ENCODE data around the gene PDHX.
A peak's percentile ranks its signal among the peaks of the same experiment; 100 is the strongest.
"Not testable (repeated sequence)": the region's sequence is repeated elsewhere in the genome, so short reads cannot be mapped to it uniquely, and the experiment has no call there.

Gene PDHX

GRCh38 chr11:34893416-34893815 is 23.0 kb upstream of the PDHX start:
- H3K4me3 ChIP-seq (ENCODE audit: low read depth, low read length): no peak overlapping the region
- no peak overlapping the region for H3K9ac ChIP-seq (ENCODE audit: low read length)
- no peaks in the 10 kb centered on the region for H3K4me1 ChIP-seq (ENCODE audit: control insufficient read depth, insufficient read depth, low read length)
- no peak overlapping the region for H3K27ac ChIP-seq (ENCODE audit: low read depth, low read length)
- peaks cover 17% of the 10 kb centered on the region for H3K9me3 ChIP-seq (ENCODE audit: control insufficient read depth, insufficient read depth, low read depth, low read length)
- no peaks in the 10 kb centered on the region for H3K27me3 ChIP-seq (ENCODE audit: control insufficient read depth, insufficient read depth, low read length)
- H3K36me3 ChIP-seq (ENCODE audit: control insufficient read depth, insufficient read depth, low read length): no peaks in the 10 kb centered on the region; the same call in none of the 2 replicates

- not testable (repeated sequence) for H3K4me3 ChIP-seq (ENCODE audit: low read depth, low read length); H3K9ac ChIP-seq (ENCODE audit: low read length); H3K27me3 ChIP-seq (ENCODE audit: control insufficient read depth, insufficient read depth, low read length); H3K4me1 ChIP-seq (ENCODE audit: control insufficient read depth, insufficient read depth, low read length); H3K27ac ChIP-seq (ENCODE audit: low read depth, low read length); H3K36me3 ChIP-seq (ENCODE audit: control insufficient read depth, insufficient read depth, low read length)
- H3K9me3 ChIP-seq (ENCODE audit: control insufficient read depth, insufficient read depth, low read depth, low read length): peaks cover 41% of the 10 kb centered on the region
Observed at GRCh38 chr11:34896191-34896590, 20.2 kb upstream of the PDHX start.

DNA sequence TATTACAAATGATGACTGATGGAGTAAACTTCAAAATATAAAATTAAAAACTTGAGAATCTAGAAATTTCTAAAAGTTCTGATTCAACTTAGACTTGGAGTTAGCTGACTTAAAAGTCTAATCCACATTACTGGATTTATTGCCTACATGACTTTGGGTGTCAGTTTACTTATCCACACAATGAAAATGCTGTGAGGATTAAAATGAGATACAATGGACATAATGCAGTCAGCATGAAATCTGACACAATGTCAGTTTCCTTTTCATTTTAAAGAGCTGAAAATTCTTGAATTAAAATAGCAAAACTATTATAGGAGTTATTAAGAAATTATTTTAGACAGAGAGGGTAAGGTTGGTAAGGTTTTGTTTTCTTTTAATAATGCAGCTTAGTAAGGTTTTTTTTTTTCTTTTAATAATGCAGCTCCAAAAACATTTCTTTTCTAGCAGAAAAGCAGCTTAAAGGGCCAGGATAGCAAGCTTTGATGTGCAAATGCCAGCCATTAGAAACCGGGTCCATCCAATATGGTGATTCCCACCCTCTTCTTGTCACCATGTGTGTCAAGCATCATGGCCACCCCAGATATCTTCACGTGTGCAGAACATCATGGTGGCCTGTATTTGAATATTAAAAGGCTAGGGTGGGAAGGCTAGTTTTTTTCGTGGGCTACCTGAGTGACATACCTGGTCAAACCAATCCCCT is 19.1 kb upstream of the PDHX start:
- no peak overlapping the region for H3K4me3 ChIP-seq (ENCODE audit: low read depth, low read length)
- H3K4me1 ChIP-seq (ENCODE audit: control insufficient read depth, insufficient read depth, low read length): no peaks in the 10 kb centered on the region
- no peak overlapping the region for H3K27ac ChIP-seq (ENCODE audit: low read depth, low read length)
- H3K36me3 ChIP-seq (ENCODE audit: control insufficient read depth, insufficient read depth, low read length): peaks cover 4% of the 10 kb centered on the region; the same call in 1 of the 2 replicates
- H3K27me3 ChIP-seq (ENCODE audit: control insufficient read depth, insufficient read depth, low read length): no peaks in the 10 kb centered on the region
- no peak overlapping the region for H3K9ac ChIP-seq (ENCODE audit: low read length)
- H3K9me3 ChIP-seq (ENCODE audit: control insufficient read depth, insufficient read depth, low read depth, low read length): peaks cover 52% of the 10 kb centered on the region

DNA sequence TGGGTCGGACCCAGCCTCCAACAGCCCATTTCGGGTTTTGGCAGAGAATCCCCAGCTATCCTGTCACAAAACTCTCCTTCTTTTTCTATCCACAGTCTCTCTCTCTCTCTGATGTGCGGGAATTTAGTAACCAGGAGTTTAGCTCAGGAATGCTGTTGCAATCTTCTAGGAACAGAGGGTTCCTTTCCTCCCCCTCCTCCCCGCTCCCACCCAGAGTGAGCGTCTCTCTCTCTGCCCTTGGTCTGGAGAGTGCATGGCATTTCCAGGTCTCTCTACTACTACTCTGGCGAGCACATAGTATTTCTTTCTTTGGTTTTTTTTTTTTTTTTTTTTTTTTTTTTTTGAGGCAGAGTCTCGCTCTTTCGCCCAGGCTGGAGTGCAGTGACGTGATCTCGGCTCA is 17.9 kb upstream of the PDHX start:
- H3K4me1 ChIP-seq (ENCODE audit: control insufficient read depth, insufficient read depth, low read length): no peaks in the 10 kb centered on the region
- H3K9me3 ChIP-seq (ENCODE audit: control insufficient read depth, insufficient read depth, low read depth, low read length): peaks cover 61% of the 10 kb centered on the region
- H3K9ac ChIP-seq (ENCODE audit: low read length): no peak overlapping the region
- no peak overlapping the region for H3K4me3 ChIP-seq (ENCODE audit: low read depth, low read length)
- H3K27ac ChIP-seq (ENCODE audit: low read depth, low read length): no peak overlapping the region
- H3K27me3 ChIP-seq (ENCODE audit: control insufficient read depth, insufficient read depth, low read length): no peaks in the 10 kb centered on the region
- H3K36me3 ChIP-seq (ENCODE audit: control insufficient read depth, insufficient read depth, low read length): peaks cover 12% of the 10 kb centered on the region

- H3K9me3 ChIP-seq (ENCODE audit: control insufficient read depth, insufficient read depth, low read depth, low read length): peaks cover 66% of the 10 kb centered on the region
- H3K9ac ChIP-seq (ENCODE audit: low read length): no peak overlapping the region
- H3K36me3 ChIP-seq (ENCODE audit: control insufficient read depth, insufficient read depth, low read length): peaks cover 15% of the 10 kb centered on the region
- H3K4me1 ChIP-seq (ENCODE audit: control insufficient read depth, insufficient read depth, low read length): no peaks in the 10 kb centered on the region
- H3K27ac ChIP-seq (ENCODE audit: low read depth, low read length): no peak overlapping the region
- H3K4me3 ChIP-seq (ENCODE audit: low read depth, low read length): no peak overlapping the region
- H3K27me3 ChIP-seq (ENCODE audit: control insufficient read depth, insufficient read depth, low read length): no peaks in the 10 kb centered on the region
Observed at GRCh38 chr11:34899633-34900016, 16.8 kb upstream of the PDHX start.

DNA sequence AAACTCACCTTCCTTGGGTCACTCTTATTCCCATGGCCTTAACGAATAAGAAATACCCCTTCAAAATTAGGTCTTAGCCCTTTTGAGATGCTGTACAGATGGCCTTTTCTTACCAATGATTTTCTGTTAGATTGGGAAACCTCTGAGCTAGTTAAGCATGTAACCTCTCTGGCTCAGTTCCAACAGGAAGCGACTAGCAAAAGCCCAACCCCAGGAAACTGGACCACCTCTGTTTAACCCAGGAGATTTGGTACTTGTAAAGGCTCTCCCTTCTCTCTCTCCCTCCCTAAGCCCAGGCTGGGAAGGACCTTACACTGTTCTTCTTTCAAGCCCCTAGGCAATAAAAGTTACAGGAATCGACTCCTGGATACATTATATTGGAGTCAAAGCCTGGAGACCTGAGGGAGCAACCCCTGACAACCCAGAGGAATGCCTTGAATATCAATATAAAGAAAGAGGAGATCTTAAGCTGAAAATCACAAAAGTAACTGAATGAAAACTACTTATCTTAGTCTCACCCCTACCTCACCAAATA is 11.9 kb upstream of the PDHX start:
- no peak overlapping the region for H3K27ac ChIP-seq (ENCODE audit: low read depth, low read length)
- H3K27me3 ChIP-seq (ENCODE audit: control insufficient read depth, insufficient read depth, low read length): no peaks in the 10 kb centered on the region
- H3K9ac ChIP-seq (ENCODE audit: low read length): no peak overlapping the region
- peaks cover 20% of the 10 kb centered on the region for H3K36me3 ChIP-seq (ENCODE audit: control insufficient read depth, insufficient read depth, low read length)
- H3K9me3 ChIP-seq (ENCODE audit: control insufficient read depth, insufficient read depth, low read depth, low read length): peaks cover 42% of the 10 kb centered on the region
- H3K4me1 ChIP-seq (ENCODE audit: control insufficient read depth, insufficient read depth, low read length): peaks cover 26% of the 10 kb centered on the region
- H3K4me3 ChIP-seq (ENCODE audit: low read depth, low read length): no peak overlapping the region

GRCh38 chr11:34905666-34906065 is 10.8 kb upstream of the PDHX start:
- peaks cover 34% of the 10 kb centered on the region for H3K4me1 ChIP-seq (ENCODE audit: control insufficient read depth, insufficient read depth, low read length)

GRCh38 chr11:34907934-34908593 is 8.4 kb upstream of the PDHX start:
- Histone ChIP-seq H3K9me3 (ENCODE audit: control insufficient read depth, insufficient read depth, low read depth, low read length) (peaks cover 8% of the 10 kb centered on the region), H3K9ac (ENCODE audit: low read length) (peak overlapping the region; percentile 11), H3K36me3 (ENCODE audit: control insufficient read depth, insufficient read depth, low read length) (peaks cover 13% of the 10 kb centered on the region; the same call in 1 of the 2 replicates), H3K27ac (ENCODE audit: low read depth, low read length) (0 out of 2 replicates have a peak overlapping the region, but pooled peaks have one; percentile 54), H3K4me1 (ENCODE audit: control insufficient read depth, insufficient read depth, low read length) (peaks cover 34% of the 10 kb centered on the region), H3K27me3 (ENCODE audit: control insufficient read depth, insufficient read depth, low read length) (no peaks in the 10 kb centered on the region), H3K4me3 (ENCODE audit: low read depth, low read length) (no peak overlapping the region)

More at GRCh38 chr11:34905666-34906065, 10.8 kb upstream of the PDHX start:
- no peaks in the 10 kb centered on the region for H3K27me3 ChIP-seq (ENCODE audit: control insufficient read depth, insufficient read depth, low read length)
- H3K27ac ChIP-seq (ENCODE audit: low read depth, low read length): no peak overlapping the region
- H3K4me3 ChIP-seq (ENCODE audit: low read depth, low read length): no peak overlapping the region
- no peak overlapping the region for H3K9ac ChIP-seq (ENCODE audit: low read length)
- peaks cover 31% of the 10 kb centered on the region for H3K9me3 ChIP-seq (ENCODE audit: control insufficient read depth, insufficient read depth, low read depth, low read length)
- peaks cover 20% of the 10 kb centered on the region for H3K36me3 ChIP-seq (ENCODE audit: control insufficient read depth, insufficient read depth, low read length)

GRCh38 chr11:34909415-34909814 is 7.0 kb upstream of the PDHX start:
- Histone ChIP-seq H3K9me3 (ENCODE audit: control insufficient read depth, insufficient read depth, low read depth, low read length) (no peaks in the 10 kb centered on the region), H3K4me3 (ENCODE audit: low read depth, low read length) (no peak overlapping the region), H3K36me3 (ENCODE audit: control insufficient read depth, insufficient read depth, low read length) (peaks cover 15% of the 10 kb centered on the region; the same call in 1 of the 2 replicates), H3K27me3 (ENCODE audit: control insufficient read depth, insufficient read depth, low read length) (no peaks in the 10 kb centered on the region), H3K9ac (ENCODE audit: low read length) (no peak overlapping the region), H3K4me1 (ENCODE audit: control insufficient read depth, insufficient read depth, low read length) (peaks cover 34% of the 10 kb centered on the region), H3K27ac (ENCODE audit: low read depth, low read length) (no peak overlapping the region)

DNA sequence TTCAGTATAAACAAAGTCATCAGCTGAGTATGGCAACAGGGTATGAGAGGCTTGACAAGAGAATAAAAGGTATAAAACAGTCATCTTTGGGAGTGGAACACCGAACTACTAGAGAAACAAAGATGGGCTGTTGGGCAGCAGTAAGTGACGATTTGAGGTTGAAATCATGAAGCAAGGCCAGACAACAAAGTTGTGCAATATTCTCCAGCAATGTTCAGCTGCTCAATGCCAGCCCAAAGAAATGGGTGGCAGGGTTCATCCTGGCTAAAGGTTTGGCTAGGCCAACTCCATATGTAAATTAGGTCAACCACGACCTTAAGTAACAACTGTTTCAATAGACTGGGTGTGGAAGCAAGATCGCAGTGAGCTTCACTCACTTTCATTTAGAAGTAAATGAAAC is 6.5 kb upstream of the PDHX start:
- Histone ChIP-seq H3K27me3 (ENCODE audit: control insufficient read depth, insufficient read depth, low read length) (no peaks in the 10 kb centered on the region), H3K36me3 (ENCODE audit: control insufficient read depth, insufficient read depth, low read length) (peaks cover 15% of the 10 kb centered on the region; the same call in 1 of the 2 replicates), H3K9ac (ENCODE audit: low read length) (no peak overlapping the region), H3K9me3 (ENCODE audit: control insufficient read depth, insufficient read depth, low read depth, low read length) (no peaks in the 10 kb centered on the region), H3K4me1 (ENCODE audit: control insufficient read depth, insufficient read depth, low read length) (peaks cover 35% of the 10 kb centered on the region), H3K4me3 (ENCODE audit: low read depth, low read length) (no peak overlapping the region), H3K27ac (ENCODE audit: low read depth, low read length) (no peak overlapping the region)

GRCh38 chr11:34910817-34911216 is 5.6 kb upstream of the PDHX start:
- Histone ChIP-seq H3K4me3 (ENCODE audit: low read depth, low read length) (no peak overlapping the region), H3K4me1 (ENCODE audit: control insufficient read depth, insufficient read depth, low read length) (peaks cover 36% of the 10 kb centered on the region), H3K9me3 (ENCODE audit: control insufficient read depth, insufficient read depth, low read depth, low read length) (no peaks in the 10 kb centered on the region), H3K9ac (ENCODE audit: low read length) (no peak overlapping the region), H3K27me3 (ENCODE audit: control insufficient read depth, insufficient read depth, low read length) (no peaks in the 10 kb centered on the region), H3K27ac (ENCODE audit: low read depth, low read length) (no peak overlapping the region), H3K36me3 (ENCODE audit: control insufficient read depth, insufficient read depth, low read length) (peaks cover 15% of the 10 kb centered on the region; the same call in 1 of the 2 replicates)

Measured in HUES6 (cell line).